K562 (cell line): ENCODE measurements around the gene PPP1R13L. TPM values are rescaled to one million over a fixed set of nuclear protein-coding genes. Genes with fewer than 3 reads are reported as not detected.

Experiments
- ATAC-seq: fragments of 200-7000 bp; cut with Tn5 transposase; 3 replicates; pipeline ENCODE4 v1.9.1; 2020; ENCODE audit warnings: moderate library complexity
- BruUV-seq: library from RNA; stranded (reverse); fragments of 400-500 nt; replicated peaks from 2 replicates; lab custom pipeline; 2021; lab: Mats Ljungman, UMichigan
- CTCF ChIA-PET: fragments of 300-600 bp; formaldehyde crosslinking; extraction: SDS; loops from one replicate; lab custom pipeline; 2021; ENCODE audit warnings: low intra/inter-chr PET ratio; lab: Yijun Ruan, JAX
- POLR2A ChIA-PET: fragments of 300-600, 350-650 bp; sonication (Branson Sonifier 250); formaldehyde crosslinking; extraction: SDS; loops from one replicate; lab custom pipeline; 2021; ENCODE audit warnings: antibody characterized with exemption, inconsistent platforms; lab: Yijun Ruan, JAX
- DNase-seq, 4 experiments: peaks; one replicate each; pipeline versions ENCODE4 v3.0.0 to v3.0.0-alpha.2; 2011 to 2018; ENCODE audit warnings: low spot score in 3 of 4, mixed read lengths in 3 of 4; ENCODE audit errors: extremely low read depth in 1 of 4
- FAIRE-seq: peaks from 2 replicates; lab custom pipeline; 2011; peaks lifted over from hg19 to GRCh38; lab: Jason Lieb, UNC
- H2AFZ ChIP-seq: 2 replicates; pipeline ENCODE4 v1.6.0; 2011; ENCODE audit warnings: low read depth, low read length, control low read depth, inconsistent platforms
- H3K27ac ChIP-seq: fragments of 200-600 bp; 3 replicates; pipeline ENCODE4 v1.8.0; 2011; ENCODE audit warnings: low read depth, mild to moderate bottlenecking, control low read depth, inconsistent platforms, low read length, moderate library complexity, mixed read lengths; ENCODE audit errors: extremely low read depth
- H3K27me3 ChIP-seq, 2 experiments: fragments of 300-600 bp in 1 of 2; 2 replicates in 1 of 2; 3 replicates in 1 of 2; pipeline versions ENCODE4 v1.6.0 to v1.8.0; 2011; ENCODE audit warnings: inconsistent platforms in 2 of 2, low read length in 2 of 2, mild to moderate bottlenecking in 1 of 2, mixed read lengths in 1 of 2, moderate library complexity in 1 of 2; ENCODE audit not compliant: control insufficient read depth in 2 of 2, insufficient read depth in 2 of 2
- H3K36me3 ChIP-seq: fragments of 300-600 bp; 3 replicates; pipeline ENCODE4 v1.8.0; 2011; ENCODE audit warnings: mild to moderate bottlenecking, low read length, inconsistent platforms; ENCODE audit not compliant: control insufficient read depth, insufficient read depth
- H3K4me1 ChIP-seq, 2 experiments: fragments of 200-600 bp in 1 of 2; replicated peaks in 1 of 2; 2 replicates in 1 of 2; 3 replicates in 1 of 2; pipeline versions ENCODE4 v1.5.1 to v1.8.0; 2011; ENCODE audit warnings: inconsistent platforms in 2 of 2, low read length in 2 of 2, mild to moderate bottlenecking in 1 of 2, mixed read lengths in 1 of 2, moderate library complexity in 1 of 2; ENCODE audit not compliant: control insufficient read depth in 2 of 2, insufficient read depth in 2 of 2
- H3K4me2 ChIP-seq: 2 replicates; pipeline ENCODE4 v1.6.1; 2011; ENCODE audit warnings: low read length, control low read depth, inconsistent platforms, mixed read lengths; ENCODE audit not compliant: insufficient read depth
- H3K4me3 ChIP-seq: fragments of 200-600 bp; sonication (generic), shearing (Covaris generic); 2 replicates; pipeline ENCODE4 v1.5.1; 2016; ENCODE audit warnings: control low read depth, inconsistent platforms
- H3K79me2 ChIP-seq: fragments of 200-600 bp; 3 replicates; pipeline ENCODE4 v1.8.0; 2011; ENCODE audit warnings: low read length, inconsistent platforms; ENCODE audit not compliant: control insufficient read depth, insufficient read depth
- H3K9ac ChIP-seq, 2 experiments: 2 replicates each; pipeline versions ENCODE4 v1.6.0 to v1.6.1; 2011; ENCODE audit warnings: low read depth in 2 of 2, low read length in 2 of 2, control low read depth in 1 of 2, inconsistent platforms in 1 of 2, mild to moderate bottlenecking in 1 of 2, mixed read lengths in 1 of 2; ENCODE audit not compliant: insufficient read depth in 1 of 2
- H3K9me1 ChIP-seq: one replicate; pipeline ENCODE4 v1.6.0; 2011; ENCODE audit warnings: inconsistent platforms, mild to moderate bottlenecking, low read length, moderate library complexity; ENCODE audit not compliant: control insufficient read depth, insufficient read depth
- H3K9me3 ChIP-seq: replicated peaks from 2 replicates; pipeline ENCODE4 v1.5.1; 2011; ENCODE audit warnings: low read depth, low read length, inconsistent platforms; ENCODE audit not compliant: control insufficient read depth, insufficient read depth
- H4K20me1 ChIP-seq: replicated peaks from 2 replicates; pipeline ENCODE4 v1.6.1; 2011; ENCODE audit warnings: low read length, inconsistent platforms, mixed read lengths; ENCODE audit not compliant: control insufficient read depth, insufficient read depth
- CBX8 ChIP-seq: fragments of 200-600 bp; sonication (generic); IDR thresholded peaks from 2 replicates; pipeline ENCODE4 v1.6.1; 2012; ENCODE audit warnings: borderline replicate concordance, mixed run types, low read depth, mild to moderate bottlenecking, moderate library complexity, mixed read lengths, low read length, control low read depth, inconsistent platforms; ENCODE audit not compliant: poor library complexity, severe bottlenecking; ENCODE audit errors: extremely low read depth
- ERF ChIP-seq: fragments of 450-650 bp; formaldehyde crosslinking; IDR thresholded peaks from 2 replicates; pipeline ENCODE4 v1.4.0; 2020; ENCODE audit warnings: mild to moderate bottlenecking, mixed read lengths
- HDAC1 ChIP-seq, 2 experiments: fragments of 450-650 bp; IDR thresholded peaks; 2 replicates each; pipeline ENCODE4 v1.6.1; 2016 to 2017; ENCODE audit warnings: inconsistent platforms in 1 of 2, mild to moderate bottlenecking in 1 of 2, moderate library complexity in 1 of 2
- LARP7 ChIP-seq: fragments of 450-650 bp; IDR thresholded peaks from 2 replicates; pipeline ENCODE4 v1.6.1; 2016
- MAZ ChIP-seq, 2 experiments: fragments of 450-650 bp in 1 of 2; sonication (generic) in 1 of 2; formaldehyde crosslinking; IDR thresholded peaks in 1 of 2; conservative IDR thresholded peaks in 1 of 2; 2 replicates each; pipeline versions ENCODE4 v1.4.0 to v1.5.0; 2020; ENCODE audit warnings: mild to moderate bottlenecking in 1 of 2, missing genetic modification reagents in 1 of 2
- MYBL2 ChIP-seq, 2 experiments: fragments of 450-650 bp in 1 of 2; sonication (generic) in 1 of 2; formaldehyde crosslinking in 1 of 2; IDR thresholded peaks; 2 replicates each; pipeline versions ENCODE4 v1.6.1 to v1.8.1; 2017 to 2022; ENCODE audit warnings: borderline replicate concordance in 1 of 2, inconsistent platforms in 1 of 2, low read depth in 1 of 2, mild to moderate bottlenecking in 1 of 2, missing genetic modification reagents in 1 of 2, moderate library complexity in 1 of 2
- PHF8 ChIP-seq: fragments of 200-600 bp; sonication (generic); IDR thresholded peaks from 2 replicates; pipeline ENCODE4 v1.6.1; 2012; ENCODE audit warnings: mixed run types, mild to moderate bottlenecking, inconsistent platforms, low read length, moderate library complexity, borderline replicate concordance
- RBM39 ChIP-seq: fragments of 200-400 bp; formaldehyde crosslinking; optimal IDR thresholded peaks from 2 replicates; pipeline ENCODE3; 2018; ENCODE audit warnings: low read depth, low read length
- RCOR1 ChIP-seq, 2 experiments: IDR thresholded peaks; 2 replicates each; pipeline ENCODE4 v1.6.1; 2012; ENCODE audit warnings: low read depth in 2 of 2, low read length in 2 of 2, borderline replicate concordance in 1 of 2, improper control_type of control experiment in 1 of 2
- TRIM24 ChIP-seq, 2 experiments: fragments of 450-650 bp; IDR thresholded peaks; 2 replicates each; pipeline ENCODE4 v1.6.1; 2016
- WGBS: fragments of 100-300 bp; shearing (Covaris generic); methylation state at CpG from one replicate; pipeline ENCODE4 v1.1.6; 2016; ENCODE audit warnings: low coverage, mixed read lengths; ENCODE audit not compliant: insufficient coverage; ENCODE audit errors: missing lambda C conversion rate; 5-methylcytosine and 5-hydroxymethylcytosine counted together
- in situ Hi-C: fragments of 300-500 bp; cut with MboI; formaldehyde crosslinking; loops from 4 replicates; pipeline ENCODE4 v1.15.0; 2018; ENCODE audit warnings: inconsistent platforms, mixed read lengths
- intact Hi-C: fragments of 100-400 bp; cut with micrococcal nuclease; formaldehyde crosslinking; loops from 2 replicates; pipeline ENCODE4 v1.14.2; 2022
- polyA plus RNA-seq, 8 experiments: library from polyadenylated mRNA; depleted of rRNA in 4 of 8; stranded (reverse) in 5 of 8; unstranded in 3 of 8; fragments of >200 nt; fragmentation: Nextera tagmentation in 2 of 8; fragmentation: Illumina TruSeq in 1 of 8; extraction: Ambion mirVana in 2 of 8; extraction: Trizol in 1 of 8; gene quantifications; 2 replicates each; pipeline versions ENCODE4 v1.2.1 to v1.2.3, GENCODE V29; 2011 to 2014; ENCODE audit warnings: inconsistent platforms in 1 of 8, missing spikeins in 1 of 8
- total RNA-seq, 7 experiments: library from RNA; depleted of rRNA in 6 of 7; stranded (reverse); fragments of >200 nt in 6 of 7; fragmentation: Illumina TruSeq in 2 of 7; extraction: Trizol in 2 of 7; gene quantifications; 2 replicates each; pipeline versions ENCODE4 v1.2.1 to v1.2.3, GENCODE V29; 2011 to 2021; ENCODE audit warnings: low replicate concordance in 1 of 7
- TF ChIP-seq, protein P1 (sequence below): fragments of 250-450 bp; sonication (Bioruptor Pico); IDR thresholded peaks from 2 replicates; pipeline ENCODE4 v1.8.0; 2021; ENCODE audit warnings: borderline replicate concordance, mild to moderate bottlenecking, moderate library complexity; ENCODE audit not compliant: poor library complexity, severe bottlenecking
- TF ChIP-seq, protein P2 (sequence below): sonication (generic); formaldehyde crosslinking; IDR thresholded peaks from 2 replicates; pipeline ENCODE4 v1.5.0; 2020; ENCODE audit warnings: missing genetic modification reagents

PPP1R13L gene
- total and polyA plus RNA-seq, 9 of the 15 experiments (the other 6 are each of a cell fraction or from before 2014, with no cell fraction given) = 0.32 to 6.7 (median 2.0) TPM

DNA sequence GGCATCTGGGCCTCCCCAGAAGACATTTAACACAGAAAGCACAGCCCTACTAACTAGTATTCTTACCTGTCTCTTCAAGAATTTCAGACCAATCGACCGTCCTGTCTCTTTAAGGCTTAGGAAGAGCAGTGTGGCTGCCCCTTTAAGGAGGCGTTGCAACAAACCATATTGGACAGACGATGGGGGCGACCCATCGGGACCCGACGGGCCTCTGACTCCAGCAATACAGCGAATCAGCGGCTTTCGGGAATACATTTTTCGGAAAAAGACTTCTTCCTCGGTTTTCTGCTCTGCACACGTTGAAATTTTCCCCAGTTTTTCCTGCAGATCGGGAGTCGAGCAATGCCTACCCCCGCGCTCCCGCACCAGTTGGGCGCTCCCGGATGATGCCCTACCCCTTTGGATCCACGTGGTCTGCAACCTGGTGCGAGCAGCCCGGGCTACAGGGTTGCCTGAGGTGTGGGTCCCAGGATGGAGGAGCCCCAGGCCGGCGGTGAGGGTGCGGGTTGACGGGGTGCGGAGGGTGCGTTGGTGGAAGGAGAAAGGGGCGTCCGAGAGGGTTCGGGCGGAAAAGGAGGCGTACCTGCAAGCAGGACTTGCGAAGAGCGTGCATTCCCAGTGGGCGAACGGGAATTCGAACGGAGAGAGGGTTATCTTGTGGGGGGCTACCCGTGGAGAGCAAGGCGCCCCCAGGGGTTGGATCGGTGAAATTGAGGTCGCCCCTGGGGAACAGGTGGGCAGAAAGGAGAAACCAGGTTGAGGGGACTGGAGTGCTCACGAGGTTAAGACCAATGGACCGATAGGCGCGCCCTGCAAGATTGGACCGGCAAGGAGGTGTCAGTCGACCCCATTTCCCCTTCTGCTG, 1.6 kb upstream of the PPP1R13L start, which contains the start of gene POLR1G:
POLR1G (plus strand) TSS at position 419 of the 865 bp plus-strand sequence; CDS start at position 472, 53 bp downstream.
- peaks cover 22 to 60% of the 10 kb centered on the region in 2 experiments; a peak in 4 of 5 replicates for H3K4me1 ChIP-seq
- H3K9me3 ChIP-seq = no peaks in the 10 kb centered on the region
- ChIA-PET CTCF (interaction anchor here (0.6 to 4.0 kb wide), 3 partner anchors 22 to 236 kb away, joined by 3 to 16 read pairs (median 3); no protein-coding TSS in a partner anchor), POLR2A (interaction anchor here (0.6 to 1.7 kb wide), 11 partner anchors 9 to 72 kb away, joined by 3 to 8 read pairs (median 4); partner anchors contain the start of gene ERCC1)
- peak within 1 kb of the TSS; percentile 96 to 97 for H3K9ac ChIP-seq
- H3K36me3 ChIP-seq = peaks cover 28% of the 10 kb centered on the region; the same call in 2 of the 3 replicates
- ATAC-seq (peak; percentile 77), DNase-seq (peak; percentile 84 to 91 (median 88)), FAIRE-seq (no peak)
- H3K79me2 ChIP-seq = peaks cover 47% of the 10 kb centered on the region
- TSS peak; percentile 50 for BruUV-seq
- in situ Hi-C loops = no loop called here
- no peaks in the 10 kb centered on the region for H4K20me1 ChIP-seq
- peak within 1 kb of the TSS; percentile 91 for H3K4me2 ChIP-seq
- H3K27me3 ChIP-seq = no peaks in the 10 kb centered on the region
- H3K27ac ChIP-seq = peak within 1 kb of the TSS; percentile 98
- peak within 1 kb of the TSS; percentile 99 for H2AFZ ChIP-seq
- H3K4me3 ChIP-seq = peak within 1 kb of the TSS; percentile 78
- no peaks in the 10 kb centered on the region for H3K9me1 ChIP-seq
- 1% methylated on average over 46 of the region's 51 CpGs for WGBS
- intact Hi-C loops = no loop called here
- 0 out of 2 replicates have a peak, but pooled peaks have one; percentile 10 for TF ChIP-seq MYBL2 (IDR thresholded peaks at IDR 0.05; ENCODE audit: low read depth)
- TF ChIP-seq MYBL2 (CRISPR knock-in tag; IDR thresholded peaks at IDR 0.05; ENCODE audit: borderline replicate concordance) = no peak
- TF ChIP-seq ERF (CRISPR knock-in tag) = peak; percentile 18; the same call in 1 of the 2 replicates
- TF ChIP-seq, protein P1, sequence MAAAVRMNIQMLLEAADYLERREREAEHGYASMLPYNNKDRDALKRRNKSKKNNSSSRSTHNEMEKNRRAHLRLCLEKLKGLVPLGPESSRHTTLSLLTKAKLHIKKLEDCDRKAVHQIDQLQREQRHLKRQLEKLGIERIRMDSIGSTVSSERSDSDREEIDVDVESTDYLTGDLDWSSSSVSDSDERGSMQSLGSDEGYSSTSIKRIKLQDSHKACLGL (CRISPR knock-in tag) = peak; percentile 97
- TF ChIP-seq CBX8 = no peak
- peak in 1 of 2 experiments; percentile 66; a peak in 2 of 4 replicates for TF ChIP-seq TRIM24 (IDR thresholded peaks at IDR 0.05)
- peak; percentile 93 to 100 for TF ChIP-seq HDAC1 (IDR thresholded peaks at IDR 0.05)
- TF ChIP-seq MAZ (CRISPR knock-in tag; conservative IDR thresholded peaks at IDR 0.05 in 1 of 2, IDR thresholded peaks at IDR 0.05 in 1 of 2) = peak; percentile 39 to 52; a peak in 3 of 4 replicates
- TF ChIP-seq RBM39 = no peak
- TF ChIP-seq LARP7 = peak; percentile 31; the same call in 1 of the 2 replicates
- 0 out of 4 replicates have a peak, but pooled peaks of 1 of the 2 experiments have one; percentile 30 for TF ChIP-seq RCOR1 (IDR thresholded peaks at IDR 0.05; ENCODE audit: borderline replicate concordance in 1 of 2, low read depth in 2 of 2, low read length in 2 of 2)
- peak; percentile 67; the same call in 1 of the 2 replicates for TF ChIP-seq PHF8
- TF ChIP-seq, protein P2, sequence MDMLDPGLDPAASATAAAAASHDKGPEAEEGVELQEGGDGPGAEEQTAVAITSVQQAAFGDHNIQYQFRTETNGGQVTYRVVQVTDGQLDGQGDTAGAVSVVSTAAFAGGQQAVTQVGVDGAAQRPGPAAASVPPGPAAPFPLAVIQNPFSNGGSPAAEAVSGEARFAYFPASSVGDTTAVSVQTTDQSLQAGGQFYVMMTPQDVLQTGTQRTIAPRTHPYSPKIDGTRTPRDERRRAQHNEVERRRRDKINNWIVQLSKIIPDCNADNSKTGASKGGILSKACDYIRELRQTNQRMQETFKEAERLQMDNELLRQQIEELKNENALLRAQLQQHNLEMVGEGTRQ (CRISPR knock-in tag) = peak; percentile 71
